Endothelial cell of hepatic sinusoid (primary cell): ENCODE results near the gene STAG1.
"Not testable (repeated sequence)": the region's sequence is repeated elsewhere in the genome, so short reads cannot be mapped to it uniquely, and the experiment has no call there.

Experiments used
- in situ Hi-C: cut with HindIII; loops from 2 replicates; pipeline ENCODE4 v1.10.0; 2017; ENCODE audit warnings: low sequenced_read_pairs

STAG1 gene

GRCh38 chr3:136428167-136428566 is 324.0 kb downstream of the STAG1 start:
- in situ Hi-C loops, result no loop called here

- in situ Hi-C loops, result no loop called here
Observed at GRCh38 chr3:136427236-136427635, 324.9 kb downstream of the STAG1 start.

- in situ Hi-C loops, result no loop called here
Observed at GRCh38 chr3:136414476-136414875, 337.7 kb downstream of the STAG1 start.

GRCh38 chr3:136412307-136412706 is 339.9 kb downstream of the STAG1 start:
- in situ Hi-C loops, result no loop called here

- in situ Hi-C loops, result no loop called here
Observed at GRCh38 chr3:136409549-136409948, 342.6 kb downstream of the STAG1 start.

- in situ Hi-C loops, result no loop called here
Observed at GRCh38 chr3:136404056-136404455, 348.1 kb downstream of the STAG1 start.

- in situ Hi-C loops, result no loop called here
Observed at GRCh38 chr3:136396916-136397315, 355.3 kb downstream of the STAG1 start.

- in situ Hi-C loops, result no loop called here
Observed at GRCh38 chr3:136390574-136390973, 361.6 kb downstream of the STAG1 start.

GRCh38 chr3:136387031-136387430 is 365.1 kb downstream of the STAG1 start:
- in situ Hi-C loops, result loop anchor here (5.0 kb wide), 1 partner anchor 45 kb away; no protein-coding TSS in a partner anchor

- in situ Hi-C loops, result loop anchor here (5.0 kb wide), 1 partner anchor 47 kb away; no protein-coding TSS in a partner anchor
Observed at GRCh38 chr3:136385457-136385856, 366.7 kb downstream of the STAG1 start.

GRCh38 chr3:136381051-136381450 is 371.1 kb downstream of the STAG1 start:
- in situ Hi-C loops, result no loop called here

- in situ Hi-C loops, result no loop called here
Observed at GRCh38 chr3:136380530-136380929, 371.6 kb downstream of the STAG1 start.

GRCh38 chr3:136378011-136378410 is 374.2 kb downstream of the STAG1 start:
- in situ Hi-C loops, result no loop called here

- in situ Hi-C loops, result no loop called here
Observed at GRCh38 chr3:136377508-136377907, 374.7 kb downstream of the STAG1 start.

- in situ Hi-C loops, result not testable (repeated sequence)
Observed at GRCh38 chr3:136375800-136376199, 376.4 kb downstream of the STAG1 start.

- in situ Hi-C loops, result no loop called here
Observed at GRCh38 chr3:136366289-136366688, 385.9 kb downstream of the STAG1 start.

- in situ Hi-C loops, result no loop called here
Observed at GRCh38 chr3:136353461-136353860, 398.7 kb downstream of the STAG1 start.

GRCh38 chr3:136351905-136352304 is 400.3 kb downstream of the STAG1 start:
- in situ Hi-C loops, result no loop called here

- in situ Hi-C loops, result no loop called here
Observed at GRCh38 chr3:136351351-136351750, 400.8 kb downstream of the STAG1 start.

GRCh38 chr3:136350557-136350956 is 401.6 kb downstream of the STAG1 start:
- in situ Hi-C loops, result no loop called here

GRCh38 chr3:136350132-136350531 is 402.0 kb downstream of the STAG1 start:
- in situ Hi-C loops, result no loop called here

- in situ Hi-C loops, result no loop called here
Observed at GRCh38 chr3:136346486-136346885, 405.7 kb downstream of the STAG1 start.

GRCh38 chr3:136343873-136344555 is 408.2 kb downstream of the STAG1 start:
- in situ Hi-C loops, result no loop called here
